ENCODE data around the gene L3MBTL3.

L3MBTL3 gene

GRCh38 chr6:130188207-130188899 lies 170.0 kb downstream of the L3MBTL3 start:
- no peak for DNase-seq

GRCh38 chr6:130189531-130190397 lies 171.4 kb downstream of the L3MBTL3 start:
- DNase-seq: no peak

All from GOT3 (cell line).